Stomach (tissue), 4 donors: ENCODE results near the gene ATP8A1.

Source experiments
- CTCF ChIP-seq, 7 experiments: fragments of 450-650 bp in 4 of 7; fragments of 200-600 bp in 3 of 7; sonication (generic) in 3 of 7; IDR thresholded peaks; one replicate each; pipeline ENCODE4 v1.5.1; 2016 to 2019; ENCODE audit warnings: antibody characterized with exemption in 7 of 7, control low read depth in 2 of 7, mild to moderate bottlenecking in 1 of 7
- POLR2A ChIP-seq, 4 donors: fragments of 450-650 bp; IDR thresholded peaks; one replicate each; pipeline ENCODE4 v1.6.1; 2016; ENCODE audit warnings: antibody characterized with exemption in 4 of 4, control low read depth in 2 of 4, mild to moderate bottlenecking in 1 of 4, moderate library complexity in 1 of 4
- POLR2AphosphoS5 ChIP-seq, 3 donors: sonication (generic); formaldehyde crosslinking; IDR thresholded peaks; one replicate each; pipeline ENCODE4 v1.6.1; 2016; ENCODE audit warnings: antibody characterized with exemption in 3 of 3

- TF ChIP-seq CTCF (IDR thresholded peaks at IDR 0.05) (no peak), POLR2AphosphoS5 (IDR thresholded peaks at IDR 0.05) (no peak), POLR2A (IDR thresholded peaks at IDR 0.05) (no peak)
These were observed 141.6 kb downstream of the ATP8A1 start for GRCh38 chr4:42515156-42515884.
